Esophagus muscularis mucosa (tissue), 4 donors: ENCODE data around the gene RALGPS2.

ENCODE experiments used
- EP300 ChIP-seq: sonication (generic); formaldehyde crosslinking; IDR thresholded peaks from one replicate; pipeline ENCODE4 v1.6.1; 2017; ENCODE audit warnings: antibody characterized with exemption
- POLR2A ChIP-seq: fragments of 450-650 bp; IDR thresholded peaks from one replicate; pipeline ENCODE4 v1.6.1; 2017; ENCODE audit warnings: antibody characterized with exemption, moderate library complexity, mild to moderate bottlenecking, low read depth
- TF ChIP-seq, protein P1 (sequence below), 3 experiments: fragments of 200-600 bp in 2 of 3; fragments of 450-650 bp in 1 of 3; sonication (generic) in 2 of 3; IDR thresholded peaks; one replicate each; pipeline ENCODE4 v1.5.1; 2017 to 2019; ENCODE audit warnings: antibody characterized with exemption in 3 of 3, mild to moderate bottlenecking in 2 of 3, moderate library complexity in 1 of 3

GRCh38 chr1:178819123-178819522 is 94.1 kb downstream of the RALGPS2 start:
- TF ChIP-seq, protein P1, sequence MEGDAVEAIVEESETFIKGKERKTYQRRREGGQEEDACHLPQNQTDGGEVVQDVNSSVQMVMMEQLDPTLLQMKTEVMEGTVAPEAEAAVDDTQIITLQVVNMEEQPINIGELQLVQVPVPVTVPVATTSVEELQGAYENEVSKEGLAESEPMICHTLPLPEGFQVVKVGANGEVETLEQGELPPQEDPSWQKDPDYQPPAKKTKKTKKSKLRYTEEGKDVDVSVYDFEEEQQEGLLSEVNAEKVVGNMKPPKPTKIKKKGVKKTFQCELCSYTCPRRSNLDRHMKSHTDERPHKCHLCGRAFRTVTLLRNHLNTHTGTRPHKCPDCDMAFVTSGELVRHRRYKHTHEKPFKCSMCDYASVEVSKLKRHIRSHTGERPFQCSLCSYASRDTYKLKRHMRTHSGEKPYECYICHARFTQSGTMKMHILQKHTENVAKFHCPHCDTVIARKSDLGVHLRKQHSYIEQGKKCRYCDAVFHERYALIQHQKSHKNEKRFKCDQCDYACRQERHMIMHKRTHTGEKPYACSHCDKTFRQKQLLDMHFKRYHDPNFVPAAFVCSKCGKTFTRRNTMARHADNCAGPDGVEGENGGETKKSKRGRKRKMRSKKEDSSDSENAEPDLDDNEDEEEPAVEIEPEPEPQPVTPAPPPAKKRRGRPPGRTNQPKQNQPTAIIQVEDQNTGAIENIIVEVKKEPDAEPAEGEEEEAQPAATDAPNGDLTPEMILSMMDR (IDR thresholded peaks at IDR 0.05), result no peak
- TF ChIP-seq POLR2A (no peak), EP300 (no peak)
